Nephron progenitor cell (in vitro differentiated cells): ENCODE data around the gene DNAH8.

ENCODE experiments used
- DNase-seq: peaks from one replicate; pipeline ENCODE4 v3.0.0; 2021
- H3K27ac Mint-ChIP-seq: 2 replicates; pipeline ENCODE4 v1.8.0; 2021; ENCODE audit warnings: mild to moderate bottlenecking, moderate library complexity, mixed read lengths
- H3K27me3 Mint-ChIP-seq: 2 replicates; pipeline ENCODE4 v1.8.0; 2021; ENCODE audit warnings: mild to moderate bottlenecking, low read depth, mixed read lengths; ENCODE audit not compliant: poor library complexity
- H3K36me3 Mint-ChIP-seq: 2 replicates; pipeline ENCODE4 v1.8.0; 2021; ENCODE audit warnings: low read depth, mixed read lengths
- H3K4me1 Mint-ChIP-seq: 2 replicates; pipeline ENCODE4 v1.8.0; 2021; ENCODE audit warnings: mixed read lengths
- H3K4me3 Mint-ChIP-seq: 2 replicates; pipeline ENCODE4 v1.8.0; 2021; ENCODE audit warnings: mild to moderate bottlenecking, moderate library complexity, mixed read lengths
- H3K9me3 Mint-ChIP-seq: 2 replicates; pipeline ENCODE4 v1.8.0; 2021; ENCODE audit warnings: mild to moderate bottlenecking, moderate library complexity, mixed read lengths
- CTCF ChIP-seq: fragments of 200-600 bp; sonication (generic); IDR thresholded peaks from 2 replicates; pipeline ENCODE4 v1.5.0; 2021; ENCODE audit warnings: antibody characterized with exemption

The DNAH8 gene

DNA sequence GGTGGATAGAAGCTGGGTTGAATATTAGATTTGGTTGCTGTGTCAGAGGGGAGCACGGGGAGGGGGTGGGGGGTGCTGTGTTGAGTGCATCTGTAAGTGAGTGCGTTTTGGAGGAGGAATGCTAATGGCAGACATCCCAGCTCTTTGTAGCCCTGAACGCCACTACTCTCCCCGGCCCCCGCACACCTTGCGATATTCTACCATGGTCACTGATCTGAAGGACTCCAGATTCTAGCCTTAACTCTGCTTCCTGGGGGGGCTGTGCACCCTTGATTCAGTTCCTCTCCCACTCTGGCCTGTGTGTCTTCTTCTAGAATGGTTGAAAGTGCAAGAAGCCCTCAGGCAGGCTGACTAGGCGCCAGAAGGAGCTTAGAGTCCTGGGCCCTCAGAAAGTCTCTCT lies 340.6 kb downstream of the DNAH8 start:
- Mint-ChIP-seq H3K27me3 (peaks cover 58% of the 10 kb centered on the region), H3K27ac (no peak overlapping the region), H3K9me3 (no peaks in the 10 kb centered on the region), H3K4me1 (peaks cover 38% of the 10 kb centered on the region), H3K4me3 (no peak overlapping the region), H3K36me3 (no peaks in the 10 kb centered on the region)
- no peak for DNase-seq
- no peak for TF ChIP-seq CTCF

DNA sequence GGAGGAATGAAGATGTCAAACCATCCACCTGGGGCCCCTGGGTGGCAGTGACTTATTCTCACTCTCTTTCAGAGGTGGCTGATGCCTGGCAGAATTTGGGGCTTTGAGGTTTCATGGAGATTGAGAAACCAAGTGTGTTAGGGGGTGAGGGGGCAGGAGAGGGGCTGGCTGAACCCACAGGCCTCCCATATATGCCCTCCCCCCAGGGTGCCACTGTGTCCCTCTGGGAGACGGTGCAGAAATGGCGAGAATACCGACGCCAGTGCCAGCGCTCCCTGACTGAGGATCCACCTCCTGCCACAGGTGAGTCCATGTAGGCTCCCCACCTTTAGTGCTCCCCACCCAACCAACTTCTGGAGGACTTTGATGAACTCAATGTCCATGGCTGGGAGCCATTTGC lies 341.1 kb downstream of the DNAH8 start:
- TF ChIP-seq CTCF = no peak
- no peaks in the 10 kb centered on the region for H3K36me3 Mint-ChIP-seq
- H3K4me3 Mint-ChIP-seq = no peak overlapping the region
- no peaks in the 10 kb centered on the region for H3K9me3 Mint-ChIP-seq
- H3K4me1 Mint-ChIP-seq = peaks cover 43% of the 10 kb centered on the region
- H3K27me3 Mint-ChIP-seq = peaks cover 52% of the 10 kb centered on the region
- DNase-seq = no peak
- no peak overlapping the region for H3K27ac Mint-ChIP-seq

GRCh38 chr6:39056681-39057080 lies 341.6 kb downstream of the DNAH8 start:
- no peak for TF ChIP-seq CTCF
- Mint-ChIP-seq H3K4me1 (peaks cover 43% of the 10 kb centered on the region), H3K27me3 (peaks cover 47% of the 10 kb centered on the region), H3K9me3 (no peaks in the 10 kb centered on the region), H3K27ac (no peak overlapping the region), H3K36me3 (no peaks in the 10 kb centered on the region), H3K4me3 (no peak overlapping the region)
- no peak for DNase-seq

- Mint-ChIP-seq H3K36me3 (no peaks in the 10 kb centered on the region), H3K27me3 (peaks cover 44% of the 10 kb centered on the region), H3K27ac (no peak overlapping the region), H3K9me3 (no peaks in the 10 kb centered on the region), H3K4me1 (peaks cover 43% of the 10 kb centered on the region), H3K4me3 (no peak overlapping the region)
- DNase-seq = no peak
- TF ChIP-seq CTCF = no peak
Measured at GRCh38 chr6:39057251-39058155, 342.4 kb downstream of the DNAH8 start.

- H3K4me3 Mint-ChIP-seq = no peak overlapping the region
- peaks cover 37% of the 10 kb centered on the region for H3K27me3 Mint-ChIP-seq
- no peak overlapping the region for H3K27ac Mint-ChIP-seq
- H3K36me3 Mint-ChIP-seq = no peaks in the 10 kb centered on the region
- H3K9me3 Mint-ChIP-seq = no peaks in the 10 kb centered on the region
- no peak for TF ChIP-seq CTCF
- peaks cover 41% of the 10 kb centered on the region for H3K4me1 Mint-ChIP-seq
- DNase-seq = no peak
Measured at GRCh38 chr6:39058471-39059147, 343.5 kb downstream of the DNAH8 start.
